Stimulated activated CD4-positive, alpha-beta T cell treated with anti-CD3 and anti-CD28 coated beads, Interleukin-1b, Interleukin-23, amount 100 ng/mL, for 4 hours (primary cell): ENCODE results near the gene MRPL52.
A peak's percentile ranks its signal among the peaks of the same experiment; 100 is the strongest.

Source experiments
- DNase-seq, 2 donors: peaks; one replicate each; pipeline ENCODE4 v3.0.0-alpha.2; 2020; ENCODE audit warnings: low read depth in 2 of 2

MRPL52 gene

GRCh38 chr14:22882064-22882463 lies 52.4 kb downstream of the MRPL52 start:
- DNase-seq = no peak

- peak in 1 of 2 donors; percentile 48 for DNase-seq
Measured at GRCh38 chr14:22882529-22883172, 53.0 kb downstream of the MRPL52 start.

GRCh38 chr14:22883173-22883976 lies 53.7 kb downstream of the MRPL52 start, which contains the start of gene REM2:
TSS of gene REM2 (plus strand) at chr14:22883222. CDS start at chr14:22883288, 66 bp downstream.
- no peak for DNase-seq

GRCh38 chr14:22884076-22884737 lies 54.5 kb downstream of the MRPL52 start:
- DNase-seq = no peak
